HG03469 (cell line): Measurements from ENCODE around the gene EPB41L4B.

ENCODE experiments used
- ATAC-seq: cut with Tn5 transposase; IDR thresholded peaks from one replicate; pipeline ENCODE4 v1.9.1; 2021; ENCODE audit warnings: mild to moderate bottlenecking, moderate library complexity, moderate number of reproducible peaks; ENCODE audit not compliant: unreplicated experiment

The EPB41L4B gene

DNA sequence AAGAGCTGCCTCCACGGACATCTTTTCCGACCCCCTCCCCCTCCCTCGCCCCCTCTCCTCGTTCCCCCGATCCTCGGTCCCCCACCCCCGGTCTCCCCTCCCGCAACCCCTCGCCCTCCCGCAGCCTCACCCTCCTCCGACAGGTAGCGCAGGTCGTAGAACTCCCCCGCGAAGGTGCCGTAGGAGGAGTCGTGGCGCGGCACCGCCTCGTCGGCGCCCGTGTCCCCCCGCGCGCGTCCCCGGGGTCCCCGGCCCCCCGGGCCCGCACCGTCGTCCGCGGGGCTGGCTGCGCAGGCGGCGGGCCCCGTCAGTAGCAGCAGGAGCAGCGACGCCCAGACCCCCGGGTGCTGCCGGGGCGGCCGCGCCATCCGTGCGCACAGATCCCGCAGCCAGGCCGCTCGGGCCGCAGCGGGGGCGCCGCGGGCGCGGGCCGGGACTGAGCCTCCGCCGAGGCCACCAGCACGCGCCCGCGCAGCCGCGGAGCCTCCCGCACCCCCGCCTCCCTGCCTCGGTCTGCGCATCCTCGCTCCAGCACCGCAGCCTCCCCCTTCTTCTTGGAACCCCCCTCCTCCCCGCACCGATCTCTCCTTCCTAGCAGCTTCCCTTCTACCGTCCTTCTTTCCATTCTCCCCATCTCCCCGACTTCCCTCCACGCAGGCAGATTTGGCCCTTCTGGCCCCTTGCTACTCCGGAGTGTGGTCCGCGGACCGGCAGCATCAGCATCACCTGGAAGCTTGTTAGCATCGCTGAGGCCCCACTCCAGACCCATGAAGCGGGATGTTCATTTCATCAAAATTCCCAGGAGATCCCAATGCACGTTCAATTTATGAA is 153.9 kb downstream of the EPB41L4B start, which contains the start of gene FRRS1L:
Gene FRRS1L (minus strand): TSS at position 479 of the 831 bp plus-strand sequence. CDS start 111 bp downstream, at position 368.
- ATAC-seq = no peak

DNA sequence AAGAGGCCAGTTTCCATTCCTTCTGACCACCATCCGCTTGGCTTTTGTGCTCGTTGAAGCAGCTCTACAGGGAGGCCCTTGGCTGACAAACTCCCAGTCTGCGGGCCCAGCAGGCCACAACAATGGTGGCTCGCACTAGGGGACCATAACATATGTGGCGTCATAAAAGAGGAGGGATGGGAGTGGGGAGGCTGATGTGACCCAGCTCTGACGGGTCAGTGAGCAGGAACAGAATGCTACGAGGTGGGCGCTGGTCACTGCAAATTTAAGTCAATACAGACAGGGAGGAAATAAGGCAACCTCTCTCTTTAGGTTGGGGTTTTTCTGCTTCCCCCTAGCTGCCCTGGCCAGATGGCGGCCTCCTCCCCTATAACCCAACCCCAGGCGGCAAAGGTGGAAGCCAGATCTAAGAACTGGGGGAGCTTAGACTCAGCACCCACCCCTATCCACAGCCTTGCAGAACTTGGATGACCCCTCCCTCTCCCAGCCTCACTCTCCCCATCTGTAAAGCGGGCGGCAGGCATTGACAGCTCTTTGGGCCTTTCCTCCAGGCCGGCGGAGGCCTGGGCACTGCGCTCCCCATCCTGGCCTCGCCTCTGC is 154.6 kb downstream of the EPB41L4B start:
- ATAC-seq = no peak

- ATAC-seq = peak; percentile 76
Measured at GRCh38 chr9:109164042-109164441, 156.8 kb downstream of the EPB41L4B start.

- no peak for ATAC-seq
Measured at GRCh38 chr9:109163194-109163593, 157.7 kb downstream of the EPB41L4B start.

DNA sequence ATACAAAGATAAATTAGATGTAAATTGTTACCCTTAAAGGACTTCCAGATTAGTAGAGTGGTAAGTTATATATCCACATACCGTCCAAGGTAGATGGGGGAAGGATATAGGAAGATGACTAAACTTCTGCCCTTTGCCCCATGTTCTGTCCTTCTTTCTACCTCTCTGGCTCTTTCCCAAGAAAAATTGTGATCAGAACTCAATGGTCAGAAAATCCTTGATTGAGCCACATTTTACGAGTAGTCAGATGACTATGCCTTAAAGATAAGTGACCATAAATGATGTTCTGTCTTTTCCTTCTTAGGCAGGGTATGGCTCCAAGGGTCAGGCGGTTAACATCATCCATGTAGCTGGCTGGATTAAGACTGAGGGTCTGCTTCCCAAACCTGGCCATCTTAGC is 158.2 kb downstream of the EPB41L4B start:
- ATAC-seq = no peak

DNA sequence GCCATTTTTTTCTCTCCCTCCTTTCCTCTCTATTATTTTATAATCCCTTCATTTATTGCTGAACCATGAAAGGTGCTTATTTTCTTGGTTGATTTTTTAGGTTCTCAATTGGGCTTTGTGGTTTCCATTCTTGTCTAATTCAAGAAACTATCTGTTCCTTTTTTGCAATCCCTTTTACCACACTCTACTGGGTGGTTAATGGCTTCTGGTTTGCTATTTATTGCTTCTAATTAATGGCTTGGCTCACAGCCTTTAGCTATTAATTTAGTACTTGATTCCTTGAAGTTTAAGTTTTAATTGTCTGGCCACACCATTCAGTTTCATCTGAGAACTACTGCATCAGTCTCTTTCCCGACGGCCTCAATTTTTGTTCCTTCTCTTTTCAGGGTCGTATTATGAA is 159.4 kb downstream of the EPB41L4B start:
- ATAC-seq = no peak

DNA sequence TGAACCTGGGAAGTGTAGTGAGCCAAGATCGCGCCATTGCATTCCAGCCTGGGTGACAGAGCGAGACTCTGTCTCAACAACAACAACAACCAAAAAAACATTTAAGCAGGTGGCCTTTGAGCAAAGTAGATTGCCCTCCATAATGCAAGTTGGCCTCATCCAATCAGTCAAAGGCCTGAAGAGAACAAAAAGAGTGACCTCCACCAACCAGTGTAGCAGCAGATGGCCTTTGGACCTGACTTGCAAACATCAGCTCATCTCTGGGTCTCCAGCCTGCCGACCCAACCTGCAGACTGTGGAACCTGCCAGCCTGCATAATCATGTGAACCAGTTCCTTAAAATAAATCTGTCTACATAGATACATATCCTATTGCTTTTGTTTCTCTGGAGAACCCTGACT is 161.3 kb downstream of the EPB41L4B start:
- ATAC-seq = no peak

DNA sequence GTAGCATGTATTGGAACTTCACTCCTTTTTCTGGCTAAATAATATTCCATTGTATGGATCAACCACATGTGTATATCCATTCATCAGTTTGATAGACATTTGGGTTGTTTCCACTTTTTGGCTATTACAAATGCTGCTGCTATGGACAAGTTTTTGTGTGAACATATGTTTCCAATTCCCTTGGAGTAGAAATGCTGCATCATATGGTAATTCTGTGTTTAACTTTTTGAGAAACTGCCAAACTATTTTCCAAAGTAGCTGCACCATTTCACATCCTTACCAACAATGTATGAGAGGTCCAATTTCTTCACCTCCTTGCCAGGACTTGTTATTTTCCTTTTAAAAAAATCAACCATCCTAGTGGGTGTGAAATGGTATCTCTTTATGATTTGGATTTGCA is 162.2 kb downstream of the EPB41L4B start:
- ATAC-seq = no peak

DNA sequence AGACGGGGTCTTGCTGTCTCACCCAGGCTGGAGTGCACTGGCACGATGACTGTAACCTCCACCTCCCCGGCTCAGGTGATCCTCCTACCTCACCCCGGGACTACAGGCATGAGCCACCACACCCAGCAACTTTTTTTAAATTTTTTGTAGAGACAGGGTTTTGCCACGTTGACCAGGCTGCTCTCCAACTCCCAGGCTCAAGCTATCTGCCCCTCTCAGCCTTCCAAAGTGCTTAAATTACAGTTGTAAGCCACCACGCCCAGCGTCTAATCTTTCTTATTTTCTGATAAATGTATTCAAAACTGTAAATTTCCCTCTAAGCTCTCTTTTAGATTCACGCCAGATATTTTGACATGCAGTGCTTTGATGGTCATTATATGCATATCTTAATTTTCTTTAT is 164.2 kb downstream of the EPB41L4B start:
- ATAC-seq = no peak

- ATAC-seq = no peak
Measured at GRCh38 chr9:109150925-109151545, 169.8 kb downstream of the EPB41L4B start.

DNA sequence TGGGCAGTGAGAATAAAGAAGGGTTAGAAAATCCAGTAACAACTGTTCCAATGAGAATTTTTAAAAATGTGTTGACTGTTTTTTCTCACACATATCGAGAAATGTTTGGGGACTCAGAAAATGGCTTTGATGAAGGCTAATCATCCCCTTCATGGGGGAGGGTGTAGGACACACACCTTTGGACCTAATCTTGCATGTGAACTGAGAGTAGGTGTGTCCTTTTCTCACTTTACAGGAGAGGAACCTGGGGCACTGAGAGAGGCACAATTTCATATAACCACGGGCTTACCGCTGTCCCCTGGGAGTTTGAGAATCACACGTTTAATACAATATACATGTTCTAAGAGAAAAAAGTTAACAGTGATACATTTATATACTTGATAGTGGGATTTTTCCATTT is 171.1 kb downstream of the EPB41L4B start:
- ATAC-seq = no peak

DNA sequence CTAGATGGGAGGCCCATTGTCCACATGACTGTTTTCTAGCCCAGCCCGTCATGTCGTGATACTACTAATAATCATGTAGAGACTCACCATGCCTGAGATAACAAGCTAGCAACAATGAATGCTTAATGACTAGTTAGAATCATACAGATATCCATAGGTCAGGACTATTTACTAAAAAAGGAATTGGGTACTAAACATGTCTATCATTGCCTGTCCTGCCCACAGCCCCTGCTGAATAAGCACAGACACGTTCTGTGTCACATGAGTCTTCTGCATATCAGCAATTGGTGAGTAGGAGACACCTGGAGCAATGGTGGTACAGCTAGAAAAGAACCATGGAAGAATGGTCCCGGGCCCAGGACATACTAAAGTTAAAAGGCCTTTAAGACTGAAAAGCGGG is 171.8 kb downstream of the EPB41L4B start:
- ATAC-seq = no peak

DNA sequence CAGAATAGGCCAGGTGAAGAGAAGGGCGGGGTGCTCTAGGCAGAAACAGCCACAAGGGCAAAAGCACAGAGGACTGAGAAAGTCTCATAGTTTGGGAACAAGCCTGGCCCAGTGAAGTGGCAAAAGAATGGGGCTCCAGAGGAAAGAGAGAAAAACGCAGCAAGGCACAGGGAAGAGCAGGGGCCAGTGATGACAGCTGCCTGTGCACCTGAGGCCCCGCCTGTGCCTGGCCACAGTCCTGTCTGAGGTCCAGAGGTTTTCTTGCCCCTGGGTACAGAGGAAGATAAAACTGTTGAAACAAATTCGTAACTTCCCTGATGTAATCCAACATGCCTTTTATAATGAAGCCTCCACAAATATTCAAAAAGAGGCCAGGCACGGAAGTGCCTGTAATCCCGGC is 175.8 kb downstream of the EPB41L4B start:
- no peak for ATAC-seq

DNA sequence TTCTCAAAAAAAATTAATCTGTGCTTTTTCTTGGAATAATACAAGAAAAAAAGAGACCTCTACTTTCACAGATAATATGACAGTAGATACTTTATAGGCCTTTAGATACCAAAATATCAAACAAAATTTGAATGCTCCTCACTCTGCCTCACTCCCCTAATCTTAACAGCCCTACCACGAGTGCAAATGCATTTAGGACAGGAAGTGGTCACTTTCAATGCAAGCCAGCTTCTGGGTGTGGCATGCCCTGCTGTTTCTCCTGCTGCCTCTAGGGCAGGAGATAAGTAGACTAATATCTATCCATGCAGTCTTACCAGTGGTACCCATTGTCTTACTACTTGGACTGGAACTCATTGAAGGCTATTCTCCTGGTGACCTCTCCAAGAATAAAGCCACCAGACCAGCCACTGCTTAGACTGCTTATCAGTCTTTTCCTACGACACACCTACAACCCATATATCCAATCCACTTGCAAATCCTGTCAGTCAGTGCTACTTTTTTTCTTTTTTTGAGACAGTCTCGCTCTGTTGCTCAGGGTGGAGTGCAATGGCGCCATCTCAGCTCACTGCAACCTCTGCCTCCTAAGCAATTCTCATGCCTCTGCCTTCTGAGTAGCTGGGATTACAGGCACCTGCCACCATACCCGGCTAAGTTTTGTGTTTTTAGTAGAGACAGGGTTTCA is 176.8 kb downstream of the EPB41L4B start:
- peak; percentile 97 for ATAC-seq

DNA sequence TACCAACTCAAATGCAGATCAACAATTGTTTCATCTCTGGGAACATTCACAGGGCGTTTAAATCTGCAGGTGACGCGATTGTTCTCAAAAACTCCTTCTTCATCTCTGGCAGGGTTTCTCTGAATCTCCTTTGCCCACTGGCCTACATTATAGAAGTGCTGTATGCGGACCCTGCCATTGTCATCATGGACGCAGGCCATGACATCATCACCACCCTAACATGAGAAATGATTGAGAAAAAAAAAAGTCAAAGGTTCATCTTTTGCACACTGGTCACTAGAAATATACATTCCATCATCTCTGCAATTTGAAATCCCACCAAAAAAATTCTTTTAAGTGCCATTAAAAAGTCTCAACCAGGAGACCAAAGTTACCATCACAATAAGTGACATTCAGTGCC is 179.5 kb downstream of the EPB41L4B start:
- ATAC-seq = no peak

DNA sequence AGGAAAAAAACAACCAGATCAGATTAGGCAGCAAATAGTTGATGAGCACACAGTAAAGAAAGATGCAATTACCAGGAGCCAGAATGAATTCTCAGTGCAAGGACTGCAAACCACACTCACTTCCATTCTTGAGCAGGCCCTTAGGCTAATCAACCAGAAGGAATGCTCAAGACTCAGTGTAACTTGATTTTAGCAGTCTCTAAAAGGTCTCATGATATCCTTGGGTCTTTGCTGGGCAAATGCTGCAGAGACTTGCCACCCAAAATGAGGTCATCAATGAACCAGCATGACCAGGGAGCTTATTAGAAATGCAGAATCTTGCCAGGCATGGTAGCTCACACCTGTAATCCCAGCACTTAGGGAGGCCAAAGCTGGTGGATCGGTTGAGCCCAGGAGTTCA is 181.0 kb downstream of the EPB41L4B start:
- ATAC-seq = no peak

- no peak for ATAC-seq
Measured at GRCh38 chr9:109138421-109138820, 182.4 kb downstream of the EPB41L4B start.

DNA sequence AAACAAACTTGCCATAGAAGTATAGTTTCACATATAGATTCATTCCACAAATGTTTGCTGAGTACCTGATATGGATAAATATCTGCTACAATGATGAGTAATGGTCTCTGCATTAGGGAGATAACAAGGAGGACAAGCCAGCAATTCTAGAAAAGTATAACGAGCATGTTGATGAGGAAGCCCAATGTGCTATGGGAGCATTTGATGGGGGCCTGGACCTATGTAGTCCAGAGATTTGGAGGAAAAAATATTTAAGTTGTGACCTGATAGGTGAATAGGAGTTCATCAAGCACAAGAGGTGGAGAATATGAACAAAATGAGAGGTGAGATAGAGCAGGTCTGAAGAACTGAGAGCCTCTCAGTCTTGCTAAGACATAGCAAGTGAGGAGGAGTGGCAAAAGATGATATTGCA is 186.7 kb downstream of the EPB41L4B start:
- no peak for ATAC-seq

DNA sequence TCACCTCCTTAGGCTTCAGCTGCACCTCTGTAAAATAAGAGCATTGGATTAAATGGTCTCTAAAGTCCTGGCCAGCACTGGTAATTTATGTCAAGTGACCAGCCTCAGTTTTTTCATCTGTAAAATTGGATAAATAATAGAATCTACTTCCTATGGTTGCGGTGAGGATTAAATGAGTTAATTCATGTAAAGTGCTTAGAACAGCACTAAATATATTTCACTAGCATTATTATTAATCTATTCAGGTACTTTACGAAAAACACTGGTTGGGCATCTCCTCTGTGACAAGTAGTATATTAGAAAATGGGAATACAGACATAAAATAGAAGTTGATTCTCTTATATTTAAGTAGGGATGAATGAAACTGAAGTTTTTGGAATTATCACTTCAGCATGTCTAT is 187.3 kb downstream of the EPB41L4B start:
- ATAC-seq = no peak

- ATAC-seq = no peak
Measured at GRCh38 chr9:109132567-109133021, 188.3 kb downstream of the EPB41L4B start.

GRCh38 chr9:109129470-109130197 is 191.2 kb downstream of the EPB41L4B start:
- ATAC-seq = no peak
